ENCODE results near the gene TMEM74B.
"Not testable (repeated sequence)": the region's sequence is repeated elsewhere in the genome, so short reads cannot be mapped to it uniquely, and the experiment has no call there.

TMEM74B gene

DNA sequence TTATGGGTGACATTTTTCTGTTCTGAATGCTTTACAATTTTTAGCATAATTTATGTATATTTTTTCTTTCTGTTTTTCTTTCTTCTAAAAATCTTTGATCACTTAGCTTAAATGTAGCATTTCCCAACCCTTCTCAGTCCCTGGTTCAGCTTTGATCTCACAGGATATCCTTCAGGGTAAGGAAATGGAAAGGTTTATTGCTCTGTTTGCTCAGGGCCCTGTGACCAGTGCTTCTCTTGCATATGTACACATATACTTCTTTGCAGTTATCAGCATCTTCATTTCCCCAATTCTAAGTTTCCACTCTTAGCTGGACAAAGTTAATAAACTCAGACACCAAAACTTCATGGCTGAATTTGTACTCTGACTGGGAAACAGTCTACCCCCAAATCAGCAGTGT, 30.6 kb downstream of the TMEM74B start:
- TF ChIP-seq, protein P1, sequence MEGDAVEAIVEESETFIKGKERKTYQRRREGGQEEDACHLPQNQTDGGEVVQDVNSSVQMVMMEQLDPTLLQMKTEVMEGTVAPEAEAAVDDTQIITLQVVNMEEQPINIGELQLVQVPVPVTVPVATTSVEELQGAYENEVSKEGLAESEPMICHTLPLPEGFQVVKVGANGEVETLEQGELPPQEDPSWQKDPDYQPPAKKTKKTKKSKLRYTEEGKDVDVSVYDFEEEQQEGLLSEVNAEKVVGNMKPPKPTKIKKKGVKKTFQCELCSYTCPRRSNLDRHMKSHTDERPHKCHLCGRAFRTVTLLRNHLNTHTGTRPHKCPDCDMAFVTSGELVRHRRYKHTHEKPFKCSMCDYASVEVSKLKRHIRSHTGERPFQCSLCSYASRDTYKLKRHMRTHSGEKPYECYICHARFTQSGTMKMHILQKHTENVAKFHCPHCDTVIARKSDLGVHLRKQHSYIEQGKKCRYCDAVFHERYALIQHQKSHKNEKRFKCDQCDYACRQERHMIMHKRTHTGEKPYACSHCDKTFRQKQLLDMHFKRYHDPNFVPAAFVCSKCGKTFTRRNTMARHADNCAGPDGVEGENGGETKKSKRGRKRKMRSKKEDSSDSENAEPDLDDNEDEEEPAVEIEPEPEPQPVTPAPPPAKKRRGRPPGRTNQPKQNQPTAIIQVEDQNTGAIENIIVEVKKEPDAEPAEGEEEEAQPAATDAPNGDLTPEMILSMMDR (conservative IDR thresholded peaks at IDR 0.05), result no peak
- TF ChIP-seq ZFX (IDR thresholded peaks at IDR 0.05), result no peak
- H3K27ac ChIP-seq, result no peak overlapping the region

DNA sequence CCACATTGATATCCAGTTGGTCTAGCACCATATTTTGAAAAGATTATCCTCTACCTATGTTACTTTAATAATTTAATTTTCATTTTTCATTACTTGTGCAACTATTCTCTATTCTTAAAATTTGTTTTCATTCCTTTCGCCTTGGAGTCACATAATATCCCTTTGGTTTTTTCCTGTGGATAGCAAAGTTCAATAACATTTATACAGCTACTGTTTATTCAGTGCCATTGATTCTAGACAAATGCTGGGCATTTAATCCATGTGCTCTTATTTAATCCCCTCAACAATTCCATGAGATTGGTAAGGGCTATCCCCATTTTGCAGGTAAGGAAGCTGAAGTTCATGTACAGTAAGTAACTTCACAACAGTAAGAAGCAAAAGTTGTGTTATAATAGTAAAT, 33.8 kb downstream of the TMEM74B start:
- no peak overlapping the region for H3K27ac ChIP-seq
- TF ChIP-seq ZFX (IDR thresholded peaks at IDR 0.05), result no peak
- TF ChIP-seq, protein P1 (conservative IDR thresholded peaks at IDR 0.05), result no peak

DNA sequence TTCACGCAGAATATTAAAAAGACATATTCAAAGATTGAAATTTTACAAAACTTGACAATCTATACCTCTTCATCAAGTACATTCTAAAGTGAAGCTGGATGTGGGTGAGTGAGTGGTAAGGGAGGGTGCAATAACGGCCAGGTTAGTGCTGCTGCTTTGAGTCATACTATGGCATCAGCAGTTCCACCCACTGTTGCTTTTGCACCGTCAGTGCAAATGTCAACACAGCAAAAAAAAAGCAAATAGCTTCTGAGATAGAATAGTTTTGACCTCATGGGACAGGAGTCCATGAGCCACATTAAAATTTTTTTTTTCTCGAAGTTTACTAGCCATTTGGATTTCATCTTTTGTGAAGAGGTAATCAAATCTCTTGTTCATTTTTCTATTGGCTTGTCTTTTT, 34.6 kb downstream of the TMEM74B start:
- TF ChIP-seq, protein P1 (conservative IDR thresholded peaks at IDR 0.05), result no peak
- no peak for TF ChIP-seq ZFX (IDR thresholded peaks at IDR 0.05)
- H3K27ac ChIP-seq, result no peak overlapping the region

DNA sequence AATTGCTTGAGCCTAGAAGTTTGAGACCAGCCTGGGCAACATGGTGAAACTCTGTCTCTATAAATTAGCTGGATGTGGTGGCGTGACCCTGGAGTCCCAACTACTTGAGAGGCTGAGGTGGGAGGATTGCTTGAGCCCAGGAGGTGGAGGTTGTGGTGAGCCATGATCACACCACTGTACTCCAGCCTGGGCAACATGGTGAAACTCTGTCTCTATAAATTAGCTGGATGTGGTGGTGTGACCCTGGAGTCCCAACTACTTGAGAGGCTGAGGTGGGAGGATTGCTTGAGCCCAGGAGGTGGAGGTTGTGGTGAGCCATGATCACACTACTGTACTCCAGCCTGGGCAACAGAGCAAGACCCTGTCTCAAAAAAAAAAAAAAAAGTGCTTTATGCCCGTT, 35.0 kb downstream of the TMEM74B start:
- not testable (repeated sequence) for H3K27ac ChIP-seq

DNA sequence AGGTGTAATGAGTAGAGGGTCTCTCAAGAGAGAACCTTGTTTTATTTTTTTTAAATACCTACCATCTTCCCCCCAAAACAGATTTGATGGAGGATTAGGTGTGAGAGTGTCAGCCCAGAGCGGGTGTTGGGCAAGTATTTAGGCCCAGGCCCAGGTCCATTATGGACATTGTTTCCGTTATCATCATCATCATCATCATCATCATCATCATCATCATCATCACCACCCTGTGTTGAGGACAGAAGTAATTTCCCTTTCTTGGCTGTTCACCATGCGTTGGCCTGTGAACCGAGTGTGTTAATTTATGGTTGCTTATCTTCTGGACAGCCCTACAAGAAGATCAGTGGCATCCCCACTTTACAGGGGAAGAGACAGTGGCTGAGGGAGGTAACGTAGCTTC, 37.8 kb downstream of the TMEM74B start:
- no peak for TF ChIP-seq ZFX (IDR thresholded peaks at IDR 0.05)
- TF ChIP-seq, protein P1 (conservative IDR thresholded peaks at IDR 0.05), result no peak
- H3K27ac ChIP-seq, result no peak overlapping the region

DNA sequence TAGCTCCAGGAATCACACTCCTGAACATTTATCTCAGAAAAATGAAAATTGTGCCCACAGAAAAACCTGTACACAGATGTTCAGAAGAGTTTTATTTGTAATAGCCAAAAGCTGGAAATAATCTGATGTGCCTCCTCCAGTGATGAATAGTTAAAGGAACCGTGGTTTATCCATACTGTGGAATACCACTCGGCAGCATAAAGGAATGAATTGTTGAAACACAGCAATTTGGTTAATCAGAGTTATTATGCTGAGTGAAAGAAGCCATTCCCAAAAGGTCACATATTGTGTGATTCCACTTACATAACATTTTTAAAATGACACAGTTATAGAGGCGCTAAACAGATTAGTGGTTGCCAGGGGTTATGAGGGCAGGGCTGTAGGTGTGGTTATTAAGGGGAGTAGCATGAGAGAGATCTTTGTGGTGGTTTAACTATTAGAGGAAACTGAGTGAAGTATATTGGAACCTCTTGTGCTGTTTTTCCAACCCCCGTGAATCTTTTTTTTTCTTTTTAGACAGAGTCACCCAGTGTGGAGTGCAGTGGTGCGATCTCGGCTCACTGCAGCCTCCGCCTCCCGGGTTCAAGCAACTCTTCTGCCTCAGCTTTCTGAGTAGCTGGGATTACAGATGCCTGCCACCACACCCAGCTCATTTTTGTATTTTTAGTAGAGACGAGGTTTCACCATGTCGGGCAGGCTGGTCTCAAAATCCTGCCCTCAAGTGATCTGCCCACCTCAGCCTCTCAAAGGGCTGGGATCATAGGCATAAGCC, 40.2 kb downstream of the TMEM74B start:
- TF ChIP-seq, protein P1 (conservative IDR thresholded peaks at IDR 0.05), result no peak
- TF ChIP-seq ZFX (IDR thresholded peaks at IDR 0.05), result no peak
- no peak overlapping the region for H3K27ac ChIP-seq

DNA sequence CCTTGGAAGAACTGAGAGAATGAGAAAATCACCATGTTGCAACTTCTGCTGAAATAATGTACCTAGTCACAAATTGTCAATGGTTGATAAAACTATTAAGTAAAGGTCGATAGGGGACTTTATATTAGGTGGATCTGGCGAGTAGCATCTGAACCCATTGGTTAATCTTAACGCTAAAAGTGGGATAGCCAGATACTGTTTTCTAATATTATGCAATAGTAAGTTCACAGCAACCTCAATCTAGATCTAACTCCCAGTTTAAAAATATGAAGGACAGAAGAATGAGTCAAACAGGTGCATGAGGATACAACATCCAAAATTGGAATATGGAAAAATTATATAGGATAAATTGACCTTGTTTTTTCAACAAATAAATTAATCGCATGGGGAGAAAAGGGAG, 47.5 kb downstream of the TMEM74B start:
- no peak overlapping the region for H3K27ac ChIP-seq
- TF ChIP-seq ZFX (IDR thresholded peaks at IDR 0.05), result no peak
- TF ChIP-seq, protein P1 (conservative IDR thresholded peaks at IDR 0.05), result no peak

DNA sequence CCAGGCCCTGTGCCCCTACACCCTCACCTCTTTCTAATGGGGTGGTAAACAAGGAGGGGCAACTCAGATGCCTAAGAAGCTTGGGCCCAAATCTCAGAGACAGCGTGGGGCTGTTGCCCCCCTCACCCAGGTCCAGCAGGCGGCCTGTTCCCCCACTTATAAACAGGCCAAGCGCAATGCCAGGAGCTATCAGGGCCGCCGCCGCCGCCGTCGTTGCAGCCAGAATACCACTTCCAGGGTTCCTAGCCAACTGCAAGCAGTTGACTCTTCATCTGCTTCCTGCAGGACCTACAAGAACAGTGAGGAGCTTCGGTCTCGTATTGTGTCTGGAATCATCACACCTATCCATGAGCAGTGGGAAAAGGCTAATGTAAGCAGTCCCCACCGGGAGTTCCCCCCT, 49.9 kb downstream of the TMEM74B start:
- no peak overlapping the region for H3K27ac ChIP-seq
- TF ChIP-seq ZFX (IDR thresholded peaks at IDR 0.05), result no peak
